Nephron (organoid): ENCODE data around the gene MYBL2.

Source experiments
- H3K27ac Mint-ChIP-seq, 3 experiments: 2 replicates each; pipeline ENCODE4 v1.8.0; 2020; ENCODE audit warnings: mixed read lengths in 3 of 3, mild to moderate bottlenecking in 2 of 3, moderate library complexity in 1 of 3
- H3K27me3 Mint-ChIP-seq: 2 replicates; pipeline ENCODE4 v1.8.0; 2021; ENCODE audit warnings: low read depth, mild to moderate bottlenecking, moderate library complexity, mixed read lengths
- H3K36me3 Mint-ChIP-seq: 2 replicates; pipeline ENCODE4 v1.8.0; 2020; ENCODE audit warnings: low read depth, mixed read lengths
- H3K4me1 Mint-ChIP-seq: 2 replicates; pipeline ENCODE4 v1.8.0; 2020; ENCODE audit warnings: mixed read lengths
- H3K4me3 Mint-ChIP-seq, 3 experiments: 2 replicates each; pipeline ENCODE4 v1.8.0; 2020; ENCODE audit warnings: mild to moderate bottlenecking in 3 of 3, mixed read lengths in 3 of 3, moderate library complexity in 2 of 3
- H3K9me3 Mint-ChIP-seq: 2 replicates; pipeline ENCODE4 v1.8.0; 2020; ENCODE audit warnings: mixed read lengths
- CTCF ChIP-seq, 3 experiments: fragments of 200-600 bp; sonication (generic); IDR thresholded peaks; one replicate each; pipeline ENCODE4 v1.5.0; 2021; ENCODE audit warnings: antibody characterized with exemption in 3 of 3; ENCODE audit not compliant: unreplicated experiment in 3 of 3

Gene MYBL2

DNA sequence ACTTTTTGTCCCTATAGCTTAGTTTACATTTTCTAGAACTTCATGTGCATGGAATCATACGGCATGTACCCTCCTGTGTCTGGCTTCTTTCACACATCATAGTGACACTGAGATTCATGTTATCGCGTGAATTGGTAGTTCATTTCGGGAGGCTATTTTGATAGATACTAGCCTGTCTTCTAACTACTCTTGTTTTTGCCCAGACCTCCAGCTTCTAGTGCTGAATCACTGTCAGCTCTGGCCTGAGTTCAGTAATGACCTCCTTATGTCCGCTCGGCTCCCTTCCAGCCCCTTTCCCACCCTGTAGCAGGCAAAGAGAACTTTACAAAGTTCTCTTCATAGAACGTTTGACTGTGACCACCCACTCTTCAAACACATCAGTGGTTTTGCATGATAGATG is 14.1 kb downstream of the MYBL2 start:
- H3K4me1 Mint-ChIP-seq: no peaks in the 10 kb centered on the region
- H3K4me3 Mint-ChIP-seq: no peak overlapping the region
- H3K27ac Mint-ChIP-seq: no peak overlapping the region
- H3K9me3 Mint-ChIP-seq: no peaks in the 10 kb centered on the region
- no peak for TF ChIP-seq CTCF (IDR thresholded peaks at IDR 0.05; ENCODE audit: unreplicated experiment in 3 of 3)
- H3K27me3 Mint-ChIP-seq: peaks cover 6% of the 10 kb centered on the region
- H3K36me3 Mint-ChIP-seq: peaks cover 11% of the 10 kb centered on the region

DNA sequence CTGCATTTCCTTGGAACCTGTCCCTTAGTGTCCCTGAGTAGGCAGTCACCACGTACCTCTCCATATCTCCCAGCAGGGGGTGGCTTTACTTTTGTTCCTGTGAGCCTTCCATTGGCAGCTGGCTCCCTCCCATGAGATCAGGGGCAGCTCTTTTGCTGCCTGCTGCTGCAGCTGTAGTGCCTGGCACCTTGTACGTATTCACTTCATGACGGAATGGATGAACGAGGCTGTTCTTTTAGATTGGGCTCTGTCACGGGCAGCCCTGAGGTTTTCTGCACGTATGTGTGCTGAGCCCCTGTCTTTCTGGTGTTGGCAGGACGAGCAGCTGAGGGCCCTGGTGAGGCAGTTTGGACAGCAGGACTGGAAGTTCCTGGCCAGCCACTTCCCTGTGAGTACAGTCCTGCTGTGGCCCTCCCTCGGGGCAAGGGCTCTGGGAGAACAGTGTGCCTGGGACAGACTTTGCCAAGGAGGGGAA is 14.6 kb downstream of the MYBL2 start:
- H3K4me1 Mint-ChIP-seq: no peaks in the 10 kb centered on the region
- H3K4me3 Mint-ChIP-seq: no peak overlapping the region
- H3K9me3 Mint-ChIP-seq: no peaks in the 10 kb centered on the region
- H3K27ac Mint-ChIP-seq: no peak overlapping the region
- no peak for TF ChIP-seq CTCF (IDR thresholded peaks at IDR 0.05; ENCODE audit: unreplicated experiment in 3 of 3)
- peaks cover 6% of the 10 kb centered on the region for H3K36me3 Mint-ChIP-seq
- peaks cover 6% of the 10 kb centered on the region for H3K27me3 Mint-ChIP-seq

DNA sequence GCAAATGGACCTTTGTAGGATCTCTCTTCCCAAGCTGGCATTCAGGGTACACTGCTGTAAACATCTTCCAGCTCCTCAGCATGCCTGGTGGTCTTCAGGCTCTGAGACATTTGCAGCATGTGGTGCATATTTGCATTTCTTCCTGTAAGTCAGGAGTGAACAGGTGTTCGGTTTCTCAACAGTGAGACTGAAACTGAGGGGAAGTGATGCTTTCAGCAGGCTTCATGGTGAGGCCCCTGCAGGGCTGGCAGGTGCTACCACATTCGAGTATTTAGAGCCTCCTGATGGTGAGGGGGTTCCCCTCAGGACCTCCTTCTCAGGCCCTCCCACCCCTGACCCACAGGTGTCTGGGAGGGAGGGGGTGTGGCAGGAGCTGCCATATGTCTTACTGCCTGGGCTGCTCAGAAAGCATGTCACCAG is 15.1 kb downstream of the MYBL2 start:
- Mint-ChIP-seq H3K36me3 (peaks cover 4% of the 10 kb centered on the region), H3K4me1 (no peaks in the 10 kb centered on the region), H3K27me3 (peaks cover 6% of the 10 kb centered on the region), H3K9me3 (no peaks in the 10 kb centered on the region), H3K27ac (no peak overlapping the region), H3K4me3 (no peak overlapping the region)
- no peak for TF ChIP-seq CTCF (IDR thresholded peaks at IDR 0.05; ENCODE audit: unreplicated experiment in 3 of 3)

DNA sequence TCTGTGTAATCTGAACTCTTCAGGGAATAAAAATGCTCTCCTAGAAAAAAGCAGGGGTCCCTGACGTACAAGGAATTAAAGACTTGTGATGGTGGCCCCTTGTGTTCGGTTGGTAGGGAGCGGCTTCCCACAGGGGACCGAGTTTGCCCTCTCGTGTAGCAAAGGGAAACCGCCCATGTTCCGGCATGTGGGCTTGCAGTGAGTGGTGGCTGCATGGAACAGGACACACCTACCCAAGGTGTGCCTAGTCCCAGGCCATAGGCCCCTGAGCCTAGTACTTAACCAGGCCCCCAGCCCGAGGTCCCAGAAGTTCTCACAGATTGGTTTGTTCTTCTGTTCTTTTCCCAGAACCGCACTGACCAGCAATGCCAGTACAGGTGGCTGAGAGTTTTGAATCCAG is 15.5 kb downstream of the MYBL2 start:
- H3K4me1 Mint-ChIP-seq: no peaks in the 10 kb centered on the region
- H3K27me3 Mint-ChIP-seq: peaks cover 6% of the 10 kb centered on the region
- no peak overlapping the region for H3K4me3 Mint-ChIP-seq
- H3K9me3 Mint-ChIP-seq: no peaks in the 10 kb centered on the region
- H3K36me3 Mint-ChIP-seq: no peaks in the 10 kb centered on the region
- no peak for TF ChIP-seq CTCF (IDR thresholded peaks at IDR 0.05; ENCODE audit: unreplicated experiment in 3 of 3)
- H3K27ac Mint-ChIP-seq: no peak overlapping the region

- no peak for TF ChIP-seq CTCF (IDR thresholded peaks at IDR 0.05; ENCODE audit: unreplicated experiment in 3 of 3)
Measured at GRCh38 chr20:43686820-43687219, 19.9 kb downstream of the MYBL2 start.

GRCh38 chr20:43689165-43689564 is 22.3 kb downstream of the MYBL2 start:
- TF ChIP-seq CTCF (IDR thresholded peaks at IDR 0.05; ENCODE audit: unreplicated experiment in 3 of 3): no peak
- Mint-ChIP-seq H3K4me3 (no peak overlapping the region), H3K9me3 (no peaks in the 10 kb centered on the region), H3K27ac (no peak overlapping the region), H3K27me3 (no peaks in the 10 kb centered on the region), H3K4me1 (no peaks in the 10 kb centered on the region), H3K36me3 (peaks cover 8% of the 10 kb centered on the region)

More at GRCh38 chr20:43686820-43687219, 19.9 kb downstream of the MYBL2 start:
- H3K4me3 Mint-ChIP-seq: no peak overlapping the region
- peaks cover 8% of the 10 kb centered on the region for H3K36me3 Mint-ChIP-seq
- H3K4me1 Mint-ChIP-seq: no peaks in the 10 kb centered on the region
- H3K27ac Mint-ChIP-seq: no peak overlapping the region
- no peaks in the 10 kb centered on the region for H3K9me3 Mint-ChIP-seq
- no peaks in the 10 kb centered on the region for H3K27me3 Mint-ChIP-seq
